SK-N-MC (cell line): ENCODE results near the gene SIL1.
"Not testable (repeated sequence)": the region's sequence is repeated elsewhere in the genome, so short reads cannot be mapped to it uniquely, and the experiment has no call there.

Experiments used
- DNase-seq: peaks from one replicate; pipeline ENCODE4 v3.0.0-alpha.2; 2011; ENCODE audit warnings: low read depth, low spot score
- H3K27ac ChIP-seq: fragments of 200-600 bp; sonication (generic); 2 replicates; pipeline ENCODE4 v1.5.1; 2016; ENCODE audit warnings: mixed run types
- H3K36me3 ChIP-seq: fragments of 200-600 bp; sonication (generic); 2 replicates; pipeline ENCODE4 v1.6.1; 2017; ENCODE audit warnings: antibody characterized with exemption, low read length, mixed read lengths; ENCODE audit not compliant: insufficient read depth
- H3K4me3 ChIP-seq: fragments of 200-600 bp; sonication (generic); 2 replicates; pipeline ENCODE4 v1.5.1; 2016
- H3K9ac ChIP-seq: fragments of 200-600 bp; sonication (generic); 2 replicates; pipeline ENCODE4 v1.8.0; 2017; ENCODE audit warnings: mixed run types, mixed read lengths; ENCODE audit not compliant: insufficient read length
- H3K9me3 ChIP-seq: fragments of 200-600 bp; sonication (generic); 2 replicates; pipeline ENCODE4 v1.6.1; 2017; ENCODE audit warnings: low read depth, mild to moderate bottlenecking, antibody characterized with exemption, low read length, moderate library complexity, mixed read lengths
- EZH2 ChIP-seq: fragments of 200-600 bp; sonication (generic); IDR thresholded peaks from one replicate; pipeline ENCODE4 v1.6.1; 2017; ENCODE audit warnings: antibody characterized with exemption
- FOXP2 ChIP-seq: optimal IDR thresholded peaks from 2 replicates; pipeline ENCODE3; 2011; ENCODE audit warnings: mild to moderate bottlenecking, moderate library complexity; ENCODE audit not compliant: insufficient read depth; ENCODE audit errors: extremely low read length, control extremely low read depth
- POLR2AphosphoS5 ChIP-seq: IDR thresholded peaks from 2 replicates; pipeline ENCODE4 v1.6.1; 2012; ENCODE audit warnings: mild to moderate bottlenecking, low read depth, low read length, borderline replicate concordance

SIL1 gene

DNA sequence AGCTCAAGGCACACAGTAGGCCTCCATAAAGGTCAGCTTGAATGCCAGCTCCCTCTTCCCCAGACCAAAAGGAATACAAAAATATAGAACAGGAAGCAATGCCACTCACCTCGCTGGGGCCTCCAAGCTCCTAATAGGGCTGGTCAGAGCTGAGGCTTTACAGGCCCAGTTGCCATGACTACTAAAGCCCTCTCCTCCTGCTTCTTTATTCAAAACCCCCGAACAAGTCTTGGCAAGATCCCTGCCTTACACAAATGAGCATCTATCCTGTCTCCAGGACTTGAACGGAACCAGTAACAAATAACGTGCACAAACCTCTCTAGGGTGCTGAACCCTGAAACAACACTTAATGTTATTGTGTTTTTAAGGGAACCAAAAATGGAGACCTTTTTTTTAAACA, 136.3 kb downstream of the SIL1 start:
- Histone ChIP-seq H3K4me3 (no peak overlapping the region), H3K9me3 (no peaks in the 10 kb centered on the region), H3K27ac (no peak overlapping the region), H3K36me3 (no peaks in the 10 kb centered on the region), H3K9ac (no peak overlapping the region)
- TF ChIP-seq POLR2AphosphoS5: no peak
- no peak for TF ChIP-seq EZH2
- TF ChIP-seq FOXP2: no peak
- no peak for DNase-seq

DNA sequence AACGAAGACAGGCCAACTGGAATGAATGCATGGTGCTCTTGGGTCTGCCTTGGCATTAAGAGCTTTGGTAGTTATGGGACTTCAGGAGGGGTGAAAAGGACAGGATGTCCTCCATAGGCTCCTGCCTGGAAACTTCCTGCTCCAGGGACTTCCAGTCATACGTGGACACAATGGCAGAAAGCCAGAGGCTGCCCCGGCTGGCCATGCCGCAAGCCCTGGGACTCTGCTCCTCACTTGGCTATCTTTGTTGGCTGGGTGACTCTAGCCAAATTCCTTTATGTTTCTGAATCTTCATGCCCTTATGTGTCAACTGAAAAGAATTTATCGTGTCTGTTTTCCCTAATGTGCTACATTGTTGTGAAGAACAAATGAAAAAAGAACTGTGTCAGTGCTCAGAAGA, 136.9 kb downstream of the SIL1 start:
- DNase-seq: no peak
- no peaks in the 10 kb centered on the region for H3K36me3 ChIP-seq
- H3K4me3 ChIP-seq: no peak overlapping the region
- no peak for TF ChIP-seq FOXP2
- no peak for TF ChIP-seq EZH2
- TF ChIP-seq POLR2AphosphoS5: no peak
- H3K9me3 ChIP-seq: no peaks in the 10 kb centered on the region
- no peak overlapping the region for H3K27ac ChIP-seq
- H3K9ac ChIP-seq: no peak overlapping the region

DNA sequence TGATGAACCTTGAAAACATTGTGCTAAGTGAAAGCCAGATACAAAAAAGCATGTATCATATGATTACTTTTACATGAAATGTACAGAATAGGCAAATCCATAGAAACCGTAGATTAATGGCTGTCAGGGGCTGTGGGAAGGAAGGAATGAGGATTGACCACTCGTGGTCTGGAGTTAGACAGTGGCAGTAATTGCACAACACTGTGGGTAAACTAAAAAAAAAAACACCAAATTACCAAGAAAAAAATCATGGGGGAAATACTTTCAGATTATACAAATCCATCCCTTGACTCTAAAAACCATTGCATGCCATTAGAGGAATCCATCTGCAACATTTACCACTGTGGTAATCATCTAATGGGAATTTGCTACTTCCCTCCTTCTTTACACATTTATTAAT, 140.0 kb downstream of the SIL1 start:
- Histone ChIP-seq H3K27ac (no peak overlapping the region), H3K4me3 (no peak overlapping the region), H3K9ac (no peak overlapping the region), H3K36me3 (no peaks in the 10 kb centered on the region), H3K9me3 (no peaks in the 10 kb centered on the region)
- TF ChIP-seq POLR2AphosphoS5 (no peak), EZH2 (no peak), FOXP2 (no peak)
- no peak for DNase-seq

DNA sequence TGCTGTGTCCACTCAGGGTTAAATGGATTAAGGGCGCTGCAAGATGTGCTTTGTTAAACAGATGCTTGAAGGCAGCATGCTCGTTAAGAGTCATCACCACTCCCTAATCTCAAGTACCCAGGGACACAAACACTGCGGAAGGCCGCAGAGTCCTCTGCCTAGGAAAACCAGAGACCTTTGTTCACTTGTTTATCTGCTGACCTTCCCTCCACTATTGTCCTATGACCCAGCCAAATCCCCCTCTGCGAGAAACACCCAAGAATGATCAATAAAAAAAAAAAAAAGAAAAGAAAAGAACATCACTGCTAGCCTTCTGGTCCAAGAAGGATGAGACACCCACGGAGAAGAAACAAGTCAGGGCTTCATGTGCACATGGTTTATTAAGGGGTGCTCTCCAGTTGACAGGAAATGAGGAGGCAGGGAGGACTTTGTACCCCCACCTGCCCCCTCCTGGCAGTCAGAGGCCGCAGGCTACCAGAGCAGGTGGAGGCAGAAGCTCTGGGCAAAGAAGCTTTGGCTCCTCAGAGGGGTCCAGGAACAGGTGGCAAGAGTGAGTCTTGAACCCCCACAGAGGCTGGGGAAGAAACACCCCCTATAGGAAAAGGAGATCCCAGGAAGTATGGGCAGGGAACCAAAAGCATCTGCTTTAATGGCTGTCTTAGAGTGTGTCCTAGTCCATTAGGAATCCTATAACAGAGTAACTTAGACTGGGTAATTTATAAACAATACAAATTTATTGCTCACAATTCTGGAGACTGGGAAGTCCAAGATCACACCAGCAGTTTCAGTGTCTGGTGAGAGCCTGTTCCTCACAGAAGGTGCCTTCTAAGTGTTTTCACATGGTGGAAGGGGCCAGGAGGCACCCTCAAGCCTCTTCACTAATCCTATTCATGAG, 140.9 kb downstream of the SIL1 start:
- not testable (repeated sequence) for H3K4me3 ChIP-seq, DNase-seq, H3K9ac ChIP-seq, H3K9me3 ChIP-seq, H3K27ac ChIP-seq, H3K36me3 ChIP-seq

DNA sequence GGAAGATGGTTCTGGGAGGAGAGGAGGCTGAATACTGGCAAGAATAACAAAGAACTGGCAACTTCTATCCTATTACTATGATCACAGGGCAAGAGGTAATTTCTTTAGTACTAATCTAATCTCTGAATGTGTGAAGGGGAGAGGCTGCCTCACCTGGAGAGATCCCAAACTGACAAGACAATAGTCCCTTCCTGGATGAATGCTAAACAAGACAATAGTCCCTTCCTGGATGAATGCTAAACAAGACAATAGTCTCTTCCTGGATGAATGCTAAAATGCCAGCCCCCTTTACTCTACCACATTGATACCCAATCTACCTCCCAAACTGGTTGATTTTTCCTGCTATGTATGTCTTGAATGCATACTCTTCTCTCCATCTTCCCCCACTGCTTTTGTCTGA, 145.2 kb downstream of the SIL1 start:
- DNase-seq: no peak
- no peak overlapping the region for H3K4me3 ChIP-seq
- no peak overlapping the region for H3K9ac ChIP-seq
- TF ChIP-seq EZH2 (no peak), POLR2AphosphoS5 (no peak)
- H3K27ac ChIP-seq: no peak overlapping the region
- H3K36me3 ChIP-seq: no peaks in the 10 kb centered on the region
- no peaks in the 10 kb centered on the region for H3K9me3 ChIP-seq

DNA sequence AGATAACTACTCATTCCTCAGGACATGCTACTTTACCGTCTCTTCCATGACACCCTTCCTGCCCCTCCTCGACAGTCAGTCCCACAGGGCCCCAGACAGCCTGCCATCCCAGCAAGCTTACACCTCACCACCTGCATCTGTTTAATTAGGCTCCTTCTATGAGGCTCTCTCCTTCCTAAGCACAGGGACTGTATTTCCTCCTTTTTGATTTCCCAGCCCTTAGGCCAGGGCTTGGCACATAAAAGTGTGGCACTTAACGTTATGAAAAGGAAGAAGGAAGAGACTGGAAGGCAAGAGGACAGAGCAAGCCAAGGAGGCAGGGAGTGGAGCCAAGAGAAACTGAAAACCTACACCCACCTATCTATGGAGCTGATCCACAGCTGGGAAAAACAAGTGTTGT, 146.8 kb downstream of the SIL1 start:
- no peak for TF ChIP-seq EZH2
- TF ChIP-seq POLR2AphosphoS5: no peak
- TF ChIP-seq FOXP2: no peak
- Histone ChIP-seq H3K9me3 (no peaks in the 10 kb centered on the region), H3K9ac (no peak overlapping the region), H3K4me3 (no peak overlapping the region), H3K27ac (no peak overlapping the region), H3K36me3 (no peaks in the 10 kb centered on the region)
- DNase-seq: no peak

DNA sequence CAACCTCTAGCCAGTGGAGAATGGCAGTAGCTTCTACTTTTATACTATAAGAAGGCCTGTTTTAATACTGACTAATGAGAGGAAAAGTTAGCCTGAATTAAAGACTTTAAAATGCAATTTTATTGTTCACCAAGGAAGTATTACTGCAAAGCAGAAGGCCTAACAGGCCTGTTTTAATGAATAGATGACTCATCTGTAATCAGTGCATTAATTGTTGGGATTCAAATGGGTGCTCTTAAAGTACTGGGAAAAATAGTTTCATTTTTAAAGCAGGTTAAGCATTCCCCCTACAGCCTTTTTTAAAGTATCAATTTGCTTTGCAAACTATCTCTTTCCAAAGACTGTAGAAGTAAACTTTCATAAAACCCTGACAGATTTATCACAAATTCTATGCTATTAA, 147.7 kb downstream of the SIL1 start:
- DNase-seq: no peak
- Histone ChIP-seq H3K9ac (peak overlapping the region; percentile 0), H3K27ac (peak overlapping the region; percentile 77), H3K4me3 (no peak overlapping the region), H3K9me3 (no peaks in the 10 kb centered on the region), H3K36me3 (no peaks in the 10 kb centered on the region)
- TF ChIP-seq EZH2: no peak
- TF ChIP-seq POLR2AphosphoS5: no peak
- no peak for TF ChIP-seq FOXP2

DNA sequence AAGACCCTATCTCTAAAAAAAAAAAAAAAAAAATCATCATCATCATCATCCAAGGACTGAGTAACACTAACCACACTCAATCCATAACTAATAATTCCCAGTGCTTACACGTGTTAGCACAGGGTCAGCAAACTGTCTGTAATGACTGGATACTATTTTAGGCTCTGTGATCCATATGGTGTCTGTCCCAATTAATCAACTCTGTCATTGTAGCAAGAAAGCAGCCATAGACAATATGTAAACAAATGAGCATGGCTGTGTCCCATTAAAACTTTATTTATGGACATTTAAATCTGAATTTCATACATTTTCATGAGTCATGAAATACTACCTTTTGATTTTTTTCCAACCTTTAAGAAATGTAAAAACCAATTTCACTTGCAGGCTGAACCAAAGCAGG, 148.4 kb downstream of the SIL1 start:
- Histone ChIP-seq H3K36me3 (no peaks in the 10 kb centered on the region), H3K9ac (no peak overlapping the region), H3K4me3 (peak overlapping the region; percentile 11; the same call in 1 of the 2 replicates), H3K9me3 (no peaks in the 10 kb centered on the region), H3K27ac (peak overlapping the region; percentile 77)
- DNase-seq: no peak
- TF ChIP-seq POLR2AphosphoS5 (no peak), FOXP2 (no peak), EZH2 (no peak)

DNA sequence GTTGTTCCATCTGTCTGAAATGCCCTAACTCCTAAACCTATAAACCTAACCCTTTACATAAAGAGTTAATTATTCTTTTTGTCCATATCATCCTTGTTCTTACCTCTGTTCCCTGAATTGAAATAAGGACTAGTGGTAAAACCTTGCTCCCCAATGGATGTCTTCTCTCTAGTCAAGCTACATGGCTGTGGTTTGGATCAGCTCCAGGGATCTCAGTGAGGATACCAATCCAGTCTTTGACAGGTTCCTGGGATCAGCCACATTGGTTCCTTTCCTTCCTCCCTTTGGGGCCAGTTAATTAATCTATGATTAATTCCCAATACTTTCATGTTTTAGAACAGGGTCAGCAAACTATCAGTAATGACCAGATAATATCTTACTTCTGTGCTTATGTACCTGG, 151.6 kb downstream of the SIL1 start:
- Histone ChIP-seq H3K9me3 (no peaks in the 10 kb centered on the region), H3K4me3 (no peak overlapping the region), H3K27ac (no peak overlapping the region), H3K9ac (no peak overlapping the region), H3K36me3 (no peaks in the 10 kb centered on the region)
- TF ChIP-seq FOXP2: no peak
- no peak for TF ChIP-seq POLR2AphosphoS5
- TF ChIP-seq EZH2: no peak
- no peak for DNase-seq
